ENCODE results near the gene CTSH. TPM values are rescaled to one million over a fixed set of nuclear protein-coding genes. Genes with fewer than 3 reads are reported as not detected.
A peak's percentile ranks its signal among the peaks of the same experiment; 100 is the strongest.

Gene CTSH
- total and polyA plus RNA-seq, 2 of the 13 experiments (the other 11 are each of a cell fraction or from before 2014, with no cell fraction given): 265 to 653 TPM

- TF ChIP-seq ATF4 (CRISPR knock-in tag; IDR thresholded peaks at IDR 0.05): 0 out of 4 replicates have a peak, but pooled peaks of 1 of the 2 experiments have one; percentile 33
- TF ChIP-seq ZFX (CRISPR knock-in tag; IDR thresholded peaks at IDR 0.05; ENCODE audit: low read depth): 0 out of 2 replicates have a peak, but pooled peaks have one; percentile 36
- peak; percentile 37; the same call in 1 of the 2 replicates for TF ChIP-seq CEBPG (CRISPR knock-in tag; IDR thresholded peaks at IDR 0.05)
- TF ChIP-seq ZNF407 (CRISPR knock-in tag; IDR thresholded peaks at IDR 0.05; ENCODE audit: not compliant biosample characterization): no peak
- peak; percentile 48 for TF ChIP-seq TEAD3 (CRISPR knock-in tag; optimal IDR thresholded peaks at IDR 0.05; ENCODE audit: borderline replicate concordance)
- no peak for TF ChIP-seq SOX6 (IDR thresholded peaks at IDR 0.05)
- TF ChIP-seq SOX6 (CRISPR knock-in tag; IDR thresholded peaks at IDR 0.05): peak; percentile 50; the same call in 1 of the 2 replicates
- peak; percentile 92 for TF ChIP-seq MIXL1 (CRISPR knock-in tag; IDR thresholded peaks at IDR 0.05)
- TF ChIP-seq FOXA1 (IDR thresholded peaks at IDR 0.05): peak; percentile 49
- TF ChIP-seq FOXA1 (CRISPR knock-in tag; IDR thresholded peaks at IDR 0.05): peak; percentile 91
- TF ChIP-seq RXRB (CRISPR knock-in tag; IDR thresholded peaks at IDR 0.05; ENCODE audit: borderline replicate concordance): peak; percentile 52; the same call in 1 of the 2 replicates
- TF ChIP-seq JUN (CRISPR knock-in tag; IDR thresholded peaks at IDR 0.05): peak; percentile 60; the same call in 1 of the 2 replicates
- peak; percentile 46; the same call in 1 of the 2 replicates for TF ChIP-seq RXRA (CRISPR knock-in tag; IDR thresholded peaks at IDR 0.05)
- TF ChIP-seq MED1 (CRISPR knock-in tag; IDR thresholded peaks at IDR 0.05): peak; percentile 52; the same call in 1 of the 2 replicates
- TF ChIP-seq NR2F6 (IDR thresholded peaks at IDR 0.05): no peak
- TF ChIP-seq NR2F6 (CRISPR knock-in tag; IDR thresholded peaks at IDR 0.05): 0 out of 2 replicates have a peak, but pooled peaks have one; percentile 20
- TF ChIP-seq FOSL1 (CRISPR knock-in tag; IDR thresholded peaks at IDR 0.05; ENCODE audit: borderline replicate concordance): 0 out of 2 replicates have a peak, but pooled peaks have one; percentile 40
- no peak for TF ChIP-seq ZNF550 (CRISPR knock-in tag; IDR thresholded peaks at IDR 0.05; ENCODE audit: borderline replicate concordance)
- TF ChIP-seq PCBP2 (optimal IDR thresholded peaks at IDR 0.05; ENCODE audit: low read depth, low read length, poor library complexity, severe bottlenecking): no peak
- peak; percentile 39 for TF ChIP-seq RARA (CRISPR knock-in tag; IDR thresholded peaks at IDR 0.05)
- peak; percentile 82; the same call in 1 of the 2 replicates for TF ChIP-seq ARID3A (IDR thresholded peaks at IDR 0.05; ENCODE audit: low read depth, low read length)
- TF ChIP-seq HDAC2 (CRISPR knock-in tag; IDR thresholded peaks at IDR 0.05): peak; percentile 38; the same call in 1 of the 2 replicates
- TF ChIP-seq HNF4A (CRISPR knock-in tag; IDR thresholded peaks at IDR 0.05): peak; percentile 25; the same call in 1 of the 2 replicates
Observed at GRCh38 chr15:78951841-78952238, 7.0 kb upstream of the CTSH start (continued).
